Left lobe of liver (tissue), 2 donors: ENCODE measurements around the gene PTPRG. TPM values are rescaled to one million over a fixed set of nuclear protein-coding genes. Genes with fewer than 3 reads are reported as not detected.

Source experiments
- ATAC-seq: fragments of 200-7000 bp; cut with Tn5 transposase; one replicate; pipeline ENCODE4 v1.9.1; 2020; ENCODE audit warnings: mild to moderate bottlenecking, moderate library complexity
- DNase-seq: peaks from one replicate; pipeline ENCODE4 v3.0.0-alpha.2; 2020; ENCODE audit warnings: low spot score
- total RNA-seq: library from RNA; stranded (reverse); gene quantifications from one replicate; pipeline ENCODE4 v1.2.1, GENCODE V29; 2021
- donor health status: DM: no; HTN: no; CAD: no; lungs with moderate emphysema.
- donor health status: DM: no; HTN: yes; CAD: no.

PTPRG gene
- total RNA-seq: 15.6 TPM

DNA sequence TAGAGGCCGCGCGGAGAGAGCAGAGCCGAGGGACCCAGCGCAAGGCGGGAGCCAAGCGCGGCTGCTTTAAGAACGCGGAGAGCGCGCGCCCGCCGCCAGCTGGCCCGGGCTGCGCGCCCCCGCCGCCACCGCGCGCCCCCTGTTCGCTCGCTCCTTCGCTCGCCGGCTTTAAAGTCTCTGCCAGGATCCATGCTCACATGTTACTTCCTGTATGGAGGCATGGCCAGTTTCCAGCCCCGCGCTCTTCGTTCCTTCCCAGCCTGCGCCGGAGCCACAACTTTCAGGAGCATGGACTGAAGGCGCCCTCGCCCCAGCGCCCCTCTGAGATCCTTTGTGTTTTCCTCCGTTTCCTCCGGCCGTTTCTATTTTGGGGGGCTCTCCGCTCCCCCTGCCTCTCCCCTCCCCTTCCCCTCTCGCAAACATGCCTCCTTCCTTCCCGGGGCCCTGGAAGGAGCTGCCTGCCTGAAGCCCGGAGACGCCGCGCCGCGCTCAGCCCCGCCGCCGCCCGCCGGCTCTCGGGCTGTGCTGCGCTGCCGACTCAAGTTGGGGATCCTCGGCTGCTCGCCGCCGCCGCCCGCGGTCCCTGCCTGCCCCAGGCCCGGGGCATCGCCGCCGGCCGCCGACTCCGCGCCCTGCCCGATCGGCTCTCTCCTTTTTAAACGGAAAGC, at the start of gene PTPRG:
Gene PTPRG, plus strand, starts transcription at position 198 of the 668 bp plus-strand sequence. CDS start 717 bp downstream, outside the sequence.
- DNase-seq (peak; percentile 93), ATAC-seq (peak; percentile 77)

- ATAC-seq (peak; percentile 87), DNase-seq (no peak)
Observed at GRCh38 chr3:61518590-61518989, 42.8 kb upstream of the PTPRG start.

DNA sequence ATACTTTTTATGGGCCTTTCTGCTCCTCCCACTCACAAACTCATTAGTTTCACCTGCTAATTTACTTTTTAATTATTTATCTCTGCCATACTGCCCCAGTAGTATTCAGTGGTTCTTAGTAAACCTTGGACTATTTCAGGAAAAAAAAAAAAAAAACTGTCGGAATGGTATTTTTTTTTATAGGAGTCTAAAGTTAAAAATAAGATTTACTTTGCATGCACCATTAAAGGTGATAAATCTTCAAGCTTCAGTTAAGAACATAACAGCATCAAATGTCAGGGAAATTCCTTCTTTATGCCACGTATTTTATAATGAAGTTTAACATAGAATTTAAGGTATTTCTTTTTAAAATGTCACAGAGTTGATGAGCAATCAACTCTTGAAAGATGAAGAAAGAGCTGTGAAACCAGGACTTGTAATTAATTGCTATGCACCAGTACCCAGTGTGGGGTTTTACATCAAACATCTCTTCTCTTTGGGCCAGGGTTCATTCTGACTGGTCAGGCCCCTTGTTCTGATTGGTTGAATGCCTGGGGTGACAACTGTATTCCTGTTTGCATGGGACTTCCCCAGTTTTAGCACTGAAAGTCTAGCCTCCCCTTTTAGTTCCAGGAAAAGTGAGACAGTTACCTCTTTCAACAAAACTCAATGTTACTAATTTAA, 40.3 kb upstream of the PTPRG start:
- no peak for DNase-seq
- no peak for ATAC-seq

GRCh38 chr3:61522060-61522459, 39.3 kb upstream of the PTPRG start:
- no peak for DNase-seq
- no peak for ATAC-seq

DNA sequence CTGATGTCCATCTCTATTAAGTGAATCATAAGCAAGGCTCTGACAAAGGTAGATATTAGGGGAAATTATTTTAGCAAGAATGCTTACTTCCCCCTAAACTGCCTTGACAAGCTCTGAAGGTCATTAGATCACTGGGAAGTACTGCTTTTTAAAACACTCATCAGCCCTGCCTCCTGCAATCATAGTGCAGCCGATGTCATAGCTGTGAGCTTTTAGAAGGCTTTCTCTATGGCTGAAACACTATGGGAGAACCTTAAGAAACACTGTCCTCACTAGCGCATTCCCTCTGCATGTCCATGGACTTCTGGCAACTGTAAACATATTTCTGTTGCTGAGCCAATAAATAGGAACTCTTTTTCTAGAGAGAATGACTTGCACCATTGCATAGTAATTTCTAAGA, 38.7 kb upstream of the PTPRG start:
- DNase-seq (no peak), ATAC-seq (no peak)

GRCh38 chr3:61524933-61525332, 36.4 kb upstream of the PTPRG start:
- DNase-seq (peak; percentile 63), ATAC-seq (peak; percentile 89)

GRCh38 chr3:61526308-61526707, 35.1 kb upstream of the PTPRG start:
- ATAC-seq: no peak
- no peak for DNase-seq

DNA sequence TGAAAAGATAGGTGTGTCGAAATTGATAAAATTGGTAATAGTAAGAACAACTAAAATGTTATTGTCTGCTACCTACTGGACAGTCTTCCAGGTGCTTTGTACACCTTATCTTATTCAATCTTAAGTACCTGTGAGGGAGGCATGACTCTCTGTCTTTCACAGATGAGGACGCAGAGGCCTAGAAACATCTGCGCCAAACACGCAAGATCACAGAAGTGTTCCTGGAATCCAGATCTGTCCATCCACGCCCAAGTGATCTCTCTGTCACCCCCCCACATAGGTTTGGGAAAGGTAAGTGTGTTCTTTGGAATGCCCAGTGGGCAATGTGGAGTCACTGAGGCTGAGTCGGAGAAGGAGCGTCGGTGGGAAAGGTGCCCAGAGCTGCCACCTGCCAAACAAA, 34.4 kb upstream of the PTPRG start:
- DNase-seq (no peak), ATAC-seq (no peak)

DNA sequence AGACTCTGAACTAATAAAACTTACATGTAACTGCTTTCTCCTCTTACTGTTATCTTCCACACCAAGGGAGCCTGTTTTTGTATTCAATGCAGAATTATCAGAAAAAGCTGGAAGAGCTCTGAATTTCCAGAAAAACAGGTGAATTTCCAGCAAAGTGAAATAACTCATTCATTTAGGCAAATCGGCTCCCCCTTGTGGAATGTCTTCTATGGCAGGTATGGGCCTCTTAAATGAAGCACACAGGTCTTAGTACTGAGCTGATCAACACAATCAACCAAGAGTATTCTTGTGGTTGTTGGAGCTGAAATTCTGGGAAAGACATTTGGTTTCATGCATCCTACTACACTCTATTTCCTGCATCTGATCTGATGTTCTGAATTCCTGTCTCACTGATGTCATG, 31.0 kb upstream of the PTPRG start:
- no peak for DNase-seq

DNA sequence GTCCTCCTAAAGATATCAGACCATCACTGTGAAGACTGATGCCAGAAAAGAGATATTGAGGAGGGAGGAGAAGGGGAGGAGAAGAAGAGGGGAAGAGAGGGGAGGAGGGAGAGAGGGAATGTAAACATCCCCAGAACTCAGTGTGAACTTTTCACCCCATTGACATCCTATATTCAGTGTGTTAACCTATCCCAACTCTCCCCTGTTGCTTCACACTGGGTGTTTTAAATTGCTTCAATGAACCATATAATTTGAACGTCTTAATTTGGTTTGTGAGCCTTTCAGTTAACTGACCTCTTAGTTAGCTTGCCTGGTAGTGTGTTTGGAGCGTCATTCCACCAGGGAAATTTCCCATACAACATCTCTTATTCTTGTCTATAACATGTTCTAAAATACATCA, 29.8 kb upstream of the PTPRG start:
- ATAC-seq: no peak
- no peak for DNase-seq

More for the DNA sequence above, 31.0 kb upstream of the PTPRG start:
- peak; percentile 83 for ATAC-seq

DNA sequence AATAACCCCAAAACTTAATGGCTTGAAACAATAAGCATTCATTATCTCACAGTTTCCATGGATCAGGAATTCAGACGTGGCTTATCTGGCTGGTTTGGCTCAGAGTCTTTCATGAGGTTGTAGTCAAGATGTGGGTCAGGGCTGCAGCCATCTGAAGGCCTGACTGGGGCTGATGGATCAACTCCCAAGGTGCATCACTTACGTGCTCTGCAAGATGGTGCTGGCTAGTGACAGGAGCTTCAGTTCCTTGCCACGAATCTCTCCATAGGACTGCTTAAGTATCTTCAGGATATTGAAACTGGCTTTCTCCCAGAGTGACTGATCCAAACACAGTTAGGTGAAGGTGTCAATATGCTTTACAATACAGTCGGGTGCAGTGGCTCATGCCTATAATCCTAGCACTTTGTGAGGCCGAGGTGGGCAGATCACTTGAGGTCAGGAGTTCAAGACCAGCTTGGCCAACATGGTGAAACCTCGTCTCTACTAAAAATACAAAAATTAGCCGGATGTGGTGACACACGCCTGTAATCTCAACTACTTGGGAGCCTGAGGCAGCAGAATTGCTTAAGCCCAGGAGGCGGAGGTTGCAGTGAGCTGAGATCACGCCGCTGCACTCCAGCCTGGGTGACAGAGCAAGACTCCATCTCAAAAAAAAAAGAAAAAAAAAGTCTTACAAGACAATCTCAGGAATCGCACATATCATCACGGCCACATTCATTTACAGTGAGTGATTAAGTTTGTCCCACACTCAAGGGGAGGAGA, 28.5 kb upstream of the PTPRG start:
- DNase-seq (no peak), ATAC-seq (no peak)

GRCh38 chr3:61535826-61536225, 25.5 kb upstream of the PTPRG start:
- ATAC-seq (no peak), DNase-seq (no peak)

GRCh38 chr3:61537366-61537765, 24.0 kb upstream of the PTPRG start:
- DNase-seq: no peak
- ATAC-seq: peak; percentile 24

- ATAC-seq (no peak), DNase-seq (no peak)
Observed at GRCh38 chr3:61538486-61538885, 22.9 kb upstream of the PTPRG start.

DNA sequence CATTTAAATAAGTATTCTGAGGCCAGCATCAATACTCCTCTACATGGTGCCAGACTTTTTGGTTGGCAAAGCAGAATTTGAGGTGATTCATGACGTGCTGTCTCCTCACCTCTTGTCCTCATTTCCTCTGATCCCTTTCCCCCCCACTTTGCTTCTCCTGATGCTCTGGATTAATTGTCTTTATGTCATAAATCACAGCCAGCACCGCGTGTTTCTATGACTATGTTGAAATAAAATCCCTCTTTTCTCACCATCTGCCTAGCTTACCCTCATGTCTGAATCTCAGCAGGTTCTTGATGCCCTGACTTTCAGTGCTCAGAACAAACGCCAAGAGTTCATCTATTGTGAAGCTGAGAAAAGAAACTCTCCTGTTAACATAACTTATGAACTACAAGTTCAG, 19.7 kb upstream of the PTPRG start:
- DNase-seq: no peak

GRCh38 chr3:61545716-61546115, 15.7 kb upstream of the PTPRG start:
- no peak for ATAC-seq
- no peak for DNase-seq

More for the DNA sequence above, 19.7 kb upstream of the PTPRG start:
- ATAC-seq: no peak

- DNase-seq (no peak), ATAC-seq (no peak)
Observed at GRCh38 chr3:61547625-61548024, 13.7 kb upstream of the PTPRG start.

- ATAC-seq (peak; percentile 79), DNase-seq (peak; percentile 78)
Observed at GRCh38 chr3:61552704-61553103, 8.7 kb upstream of the PTPRG start.

GRCh38 chr3:61559136-61559731, 2.1 kb upstream of the PTPRG start:
- no peak for ATAC-seq

DNA sequence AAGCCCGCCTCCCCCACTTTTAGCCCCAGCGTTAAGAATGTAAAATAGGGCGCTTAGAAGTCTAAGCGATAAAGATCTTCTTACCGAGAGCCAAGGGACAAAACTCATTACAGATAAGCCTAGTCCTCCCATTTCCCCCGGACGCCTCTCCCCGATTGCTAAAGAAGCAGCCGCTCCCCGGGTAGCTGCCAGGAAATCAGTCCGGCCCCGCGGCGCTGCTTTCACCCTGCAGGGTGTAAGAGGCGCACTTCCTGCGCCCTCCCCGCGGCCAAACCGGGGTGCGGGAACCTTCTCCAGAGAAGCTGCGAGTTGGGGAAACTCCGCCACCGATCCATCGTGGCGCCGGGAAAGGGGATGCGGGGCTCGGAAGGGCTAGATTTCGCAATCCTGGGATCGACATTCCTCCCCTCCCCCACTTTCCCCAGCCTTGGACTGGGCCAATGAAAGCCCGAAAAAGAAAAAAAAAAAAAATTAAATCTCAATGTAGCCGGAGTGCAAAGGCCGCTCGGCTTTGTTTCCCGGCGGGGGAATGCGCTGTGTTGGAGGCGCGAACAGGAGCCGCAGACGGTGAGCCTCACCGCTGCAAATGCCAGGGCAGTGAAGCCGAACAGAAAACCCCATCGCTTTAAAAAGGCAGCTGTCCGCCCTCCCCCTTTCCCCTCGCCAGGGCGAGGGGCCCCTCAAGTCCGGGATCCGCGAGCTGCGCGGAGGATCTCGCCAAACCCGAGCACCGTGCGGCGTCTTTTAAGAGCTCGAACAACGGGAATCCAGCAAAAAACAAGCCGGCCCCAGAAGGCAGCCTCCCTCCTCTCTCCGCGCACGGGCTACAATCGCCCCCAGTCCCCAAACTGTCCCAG, 626 bp upstream of the PTPRG start:
- ATAC-seq (peak; percentile 58), DNase-seq (peak; percentile 90)

More at GRCh38 chr3:61559136-61559731, 2.1 kb upstream of the PTPRG start:
- DNase-seq: no peak
